GM12878 (cell line): ENCODE measurements around the gene FAM20B. TPM values are rescaled to one million over a fixed set of nuclear protein-coding genes. Genes with fewer than 3 reads are reported as not detected.

Source experiments
- ATAC-seq: fragments of 200-7000 bp; cut with Tn5 transposase; 3 replicates; pipeline ENCODE4 v1.9.1; 2020; ENCODE audit warnings: mild to moderate bottlenecking, moderate library complexity
- BruUV-seq: library from RNA; stranded (reverse); fragments of 400-500 nt; replicated peaks from 2 replicates; lab custom pipeline; 2021; lab: Mats Ljungman, UMichigan
- CTCF ChIA-PET: fragments of 300-600 bp; sonication (Branson Sonifier 250); formaldehyde crosslinking; extraction: SDS; loops from one replicate; lab custom pipeline; 2021; ENCODE audit warnings: inconsistent platforms; lab: Yijun Ruan, JAX
- POLR2A ChIA-PET: fragments of 350-600 bp; formaldehyde crosslinking; extraction: SDS; loops from one replicate; lab custom pipeline; 2021; ENCODE audit warnings: inconsistent platforms; lab: Charles Lee
- RAD21 ChIA-PET: fragments of 300-600 bp; sonication (Branson Sonifier 250); formaldehyde crosslinking; loops from one replicate; lab custom pipeline; 2023; ENCODE audit warnings: antibody characterized with exemption; ENCODE audit not compliant: unreplicated experiment; lab: Charles Lee
- SMC1A ChIA-PET: fragments of 300-600 bp; sonication (Branson Sonifier 250); formaldehyde crosslinking; loops from one replicate; lab custom pipeline; 2023; ENCODE audit not compliant: unreplicated experiment, uncharacterized antibody; lab: Charles Lee
- DNase-seq: peaks from one replicate; pipeline ENCODE4 v3.0.0-alpha.2; 2011; ENCODE audit warnings: low read depth, low spot score
- FAIRE-seq: peaks from 3 replicates; lab custom pipeline; 2011; peaks lifted over from hg19 to GRCh38; lab: Jason Lieb, UNC
- H2AFZ ChIP-seq: 2 replicates; pipeline ENCODE4 v1.6.0; 2011; ENCODE audit warnings: low read depth, low read length, control low read depth; ENCODE audit not compliant: control insufficient read depth
- H3K27ac ChIP-seq: 2 replicates; pipeline ENCODE4 v1.5.1; 2011; ENCODE audit warnings: control low read depth; ENCODE audit not compliant: control insufficient read depth, insufficient read depth
- H3K27me3 ChIP-seq, 2 experiments: replicated peaks in 1 of 2; 2 replicates each; pipeline versions ENCODE4 v1.6.0 to v1.6.1; 2011; ENCODE audit warnings: low read length in 1 of 2; ENCODE audit not compliant: control insufficient read depth in 2 of 2, insufficient read depth in 2 of 2
- H3K36me3 ChIP-seq, 2 experiments: 2 replicates each; pipeline ENCODE4 v1.5.1; 2011; ENCODE audit warnings: low read length in 1 of 2; ENCODE audit not compliant: control insufficient read depth in 2 of 2, insufficient read depth in 2 of 2
- H3K4me1 ChIP-seq: 2 replicates; pipeline ENCODE4 v1.6.1; 2011; ENCODE audit warnings: mild to moderate bottlenecking, low read length, moderate library complexity, mixed read lengths; ENCODE audit not compliant: control insufficient read depth, insufficient read depth
- H3K4me2 ChIP-seq: 2 replicates; pipeline ENCODE4 v1.6.0; 2011; ENCODE audit warnings: control low read depth; ENCODE audit not compliant: control insufficient read depth, insufficient read depth
- H3K4me3 ChIP-seq: fragments of 200-600 bp; sonication (generic); 2 replicates; pipeline ENCODE4 v1.5.1; 2016
- H3K79me2 ChIP-seq: 2 replicates; pipeline ENCODE4 v1.6.0; 2011; ENCODE audit warnings: low read length; ENCODE audit not compliant: control insufficient read depth, insufficient read depth
- H3K9ac ChIP-seq: 2 replicates; pipeline ENCODE4 v1.8.0; 2011; ENCODE audit warnings: low read length, control low read depth, mixed read lengths; ENCODE audit not compliant: control insufficient read depth, insufficient read depth
- H3K9me3 ChIP-seq: replicated peaks from 3 replicates; pipeline ENCODE4 v1.5.1; 2011; ENCODE audit warnings: mild to moderate bottlenecking, low read length; ENCODE audit not compliant: control insufficient read depth, insufficient read depth
- H4K20me1 ChIP-seq: 2 replicates; pipeline ENCODE4 v1.6.0; 2011; ENCODE audit not compliant: control insufficient read depth, insufficient read depth
- CHD1 ChIP-seq: IDR thresholded peaks from 2 replicates; pipeline ENCODE4 v1.6.1; 2012; ENCODE audit warnings: low read depth, low read length, improper control_type of control experiment
- HCFC1 ChIP-seq: fragments of 150-350 bp; IDR thresholded peaks from 2 replicates; pipeline ENCODE4 v1.6.1; 2014; ENCODE audit warnings: low read length
- HDAC2 ChIP-seq: fragments of 200-600 bp; sonication (generic); IDR thresholded peaks from 2 replicates; pipeline ENCODE4 v1.6.1; 2017
- HDGF ChIP-seq: fragments of 450-650 bp; IDR thresholded peaks from 2 replicates; pipeline ENCODE4 v1.6.1; 2016; ENCODE audit warnings: antibody characterized with exemption
- MXI1 ChIP-seq: fragments of 150-350 bp; IDR thresholded peaks from 2 replicates; pipeline ENCODE4 v1.6.1; 2011; ENCODE audit warnings: low read depth, mild to moderate bottlenecking, inconsistent platforms, low read length, improper control_type of control experiment
- SMC3 ChIP-seq: IDR thresholded peaks from 2 replicates; pipeline ENCODE4 v1.6.1; 2011; ENCODE audit warnings: low read length, improper control_type of control experiment, borderline replicate concordance
- TBL1XR1 ChIP-seq: IDR thresholded peaks from 2 replicates; pipeline ENCODE4 v1.6.1; 2012; ENCODE audit warnings: low read depth, low read length, improper control_type of control experiment
- TCF7 ChIP-seq: IDR thresholded peaks from 2 replicates; pipeline ENCODE4 v1.6.1; 2014; ENCODE audit warnings: antibody characterized with exemption, borderline replicate concordance
- ZBED1 ChIP-seq: IDR thresholded peaks from 2 replicates; pipeline ENCODE4 v1.6.1; 2016; ENCODE audit warnings: borderline replicate concordance
- ZNF622 ChIP-seq: fragments of 450-650 bp; IDR thresholded peaks from 2 replicates; pipeline ENCODE4 v1.6.1; 2017; ENCODE audit warnings: mild to moderate bottlenecking, inconsistent platforms
- WGBS: methylation state at CpG from one replicate; pipeline ENCODE4 v1.1.6; 2016; ENCODE audit warnings: low lambda C conversion rate; ENCODE audit not compliant: insufficient replicate concordance, insufficient coverage; ENCODE audit errors: missing lambda C conversion rate; 5-methylcytosine and 5-hydroxymethylcytosine counted together
- in situ Hi-C: fragments of 300-500 bp; cut with MboI; formaldehyde crosslinking; loops from 9 replicates; pipeline ENCODE4 v1.14.3; 2018; ENCODE audit warnings: mixed read lengths
- intact Hi-C: fragments of 100-400 bp; cut with micrococcal nuclease; formaldehyde crosslinking; loops from one replicate; pipeline ENCODE4 v1.14.2; 2022; ENCODE audit not compliant: unreplicated experiment
- polyA plus RNA-seq, 11 experiments: library from polyadenylated mRNA; depleted of rRNA in 4 of 11; unstranded in 6 of 11; stranded (reverse) in 5 of 11; fragments of >200 nt; fragmentation: Nextera tagmentation in 4 of 11; fragmentation: Illumina TruSeq in 1 of 11; extraction: Ambion mirVana in 4 of 11; extraction: Trizol in 1 of 11; gene quantifications; 1 replicate in 1 of 11; 2 replicates in 10 of 11; pipeline versions ENCODE4 v1.2.1 to v1.2.3, GENCODE V29; 2011 to 2016; ENCODE audit warnings: inconsistent platforms in 2 of 11, missing spikeins in 2 of 11, low read depth in 1 of 11
- total RNA-seq, 4 experiments: library from RNA; depleted of rRNA in 3 of 4; stranded (reverse); fragments of >200 nt in 3 of 4; fragmentation: Illumina TruSeq in 1 of 4; extraction: Trizol in 1 of 4; gene quantifications; 2 replicates each; pipeline versions ENCODE4 v1.2.1 to v1.2.3, GENCODE V29; 2013 to 2021
- TF ChIP-seq, protein P1 (sequence below): IDR thresholded peaks from 2 replicates; pipeline ENCODE4 v1.6.1; 2011; ENCODE audit warnings: low read depth, mild to moderate bottlenecking, low read length, moderate library complexity, borderline replicate concordance; ENCODE audit errors: extremely low read depth

FAM20B gene
- total and polyA plus RNA-seq, 10 of the 15 experiments (the other 5 are each of a cell fraction or from before 2014, with no cell fraction given): 2.4 to 25.6 (median 12.8) TPM

DNA sequence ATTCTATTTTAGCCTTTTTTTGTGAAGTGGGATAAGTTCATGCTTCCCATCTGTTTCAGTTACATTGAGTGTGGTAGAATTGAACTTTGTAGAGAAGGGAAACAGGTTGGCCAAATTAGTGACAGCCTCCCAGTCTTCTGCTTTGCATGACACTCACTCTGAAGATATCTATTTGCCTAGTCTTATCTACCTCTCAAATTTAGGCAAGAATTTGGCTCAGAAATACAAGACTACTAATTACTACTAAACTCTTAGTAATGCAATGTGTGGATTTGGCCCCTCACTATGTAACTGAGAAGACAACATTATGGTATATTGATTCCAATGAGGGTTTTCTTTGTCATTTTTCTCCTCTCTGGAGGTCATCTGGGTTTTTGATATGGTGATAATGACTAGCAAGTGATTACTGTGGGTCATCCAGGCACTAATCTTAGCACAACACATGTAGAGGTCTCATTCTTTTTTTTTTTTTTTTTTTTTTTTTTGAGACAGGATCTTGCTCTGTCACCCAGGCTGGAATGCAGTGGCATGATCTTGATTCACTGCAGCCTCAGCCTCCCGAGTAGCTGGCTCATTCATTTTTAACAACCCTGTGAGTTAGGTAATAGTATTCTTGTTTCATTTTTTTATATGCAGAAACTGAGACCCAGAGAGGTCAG lies 6.3 kb downstream of the FAM20B start:
- no TSS peak for BruUV-seq
- in situ Hi-C loops (no loop called here), intact Hi-C loops (no loop called here)
- Histone ChIP-seq H3K79me2 (peaks cover 83% of the 10 kb centered on the region), H4K20me1 (no peaks in the 10 kb centered on the region), H3K27ac (no peak overlapping the region; the same call in 1 of the 2 replicates), H2AFZ (no peak overlapping the region), H3K4me1 (peaks cover 68% of the 10 kb centered on the region), H3K4me2 (peak overlapping the region; percentile 48), H3K27me3 (no peaks in the 10 kb centered on the region), H3K9me3 (no peaks in the 10 kb centered on the region), H3K36me3 (no peaks in the 10 kb centered on the region)
- CTCF ChIA-PET: interaction anchor here (0.7 kb wide), 1 partner anchor 29 kb away, joined by 3 read pairs; no protein-coding TSS in a partner anchor
- FAIRE-seq (no peak), DNase-seq (no peak)
- SMC1A ChIA-PET: interaction anchor here (2.1 kb wide), 1 partner anchor 49 kb away, joined by 6 read pairs; no protein-coding TSS in a partner anchor
- 100% methylated on average over 1 of the region's 1 CpG for WGBS
- RAD21 ChIA-PET: interaction anchor here (0.7 kb wide), 1 partner anchor 174 kb away, joined by 3 read pairs; no protein-coding TSS in a partner anchor
- POLR2A ChIA-PET: interaction anchor here (0.6 to 1.0 kb wide), 3 partner anchors 49 to 376 kb away, joined by 3 to 4 read pairs (median 3); no protein-coding TSS in a partner anchor
- TF ChIP-seq MXI1: no peak
- no peak for TF ChIP-seq SMC3
- no peak for TF ChIP-seq TCF7
- no peak for TF ChIP-seq TBL1XR1
- no peak for TF ChIP-seq CHD1
- no peak for TF ChIP-seq ZNF622
- TF ChIP-seq ZBED1: no peak
- TF ChIP-seq, protein P1, sequence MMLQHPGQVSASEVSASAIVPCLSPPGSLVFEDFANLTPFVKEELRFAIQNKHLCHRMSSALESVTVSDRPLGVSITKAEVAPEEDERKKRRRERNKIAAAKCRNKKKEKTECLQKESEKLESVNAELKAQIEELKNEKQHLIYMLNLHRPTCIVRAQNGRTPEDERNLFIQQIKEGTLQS: no peak
- TF ChIP-seq HCFC1: no peak
- no peak for TF ChIP-seq HDGF
- TF ChIP-seq HDAC2: no peak
- TF ChIP-seq, all 136 proteins: peak for 0
- Histone ChIP-seq H3K4me3 (peak overlapping the region; percentile 31; the same call in 1 of the 2 replicates), H3K9ac (no peak overlapping the region)
- no peak for ATAC-seq
